OCI-LY7 (cell line): ENCODE results near the gene PCDHGA12. TPM values are rescaled to one million over a fixed set of nuclear protein-coding genes. Genes with fewer than 3 reads are reported as not detected.

Experiments used
- BruUV-seq: library from RNA; stranded (reverse); fragments of 400-500 nt; replicated peaks from 2 replicates; lab custom pipeline; 2021; lab: Mats Ljungman, UMichigan
- CTCF ChIA-PET: fragments of 300-600 bp; sonication (Branson Sonifier 250); formaldehyde crosslinking; loops from one replicate; lab custom pipeline; 2022; ENCODE audit warnings: antibody characterized with exemption; ENCODE audit not compliant: unreplicated experiment; lab: Charles Lee
- POLR2A ChIA-PET: fragments of 300-600 bp; sonication (Branson Sonifier 250); formaldehyde crosslinking; loops from one replicate; lab custom pipeline; 2022; ENCODE audit warnings: antibody characterized with exemption; lab: Charles Lee
- DNase-seq: peaks from one replicate; pipeline ENCODE4 v3.0.0-alpha.2; 2015; ENCODE audit warnings: low spot score
- H2AFZ ChIP-seq: fragments of 200-600 bp; sonication (generic), shearing (Covaris generic); 2 replicates; pipeline ENCODE4 v1.6.1; 2014; ENCODE audit warnings: mild to moderate bottlenecking, antibody characterized with exemption, low read length, moderate library complexity
- H3K27ac ChIP-seq: fragments of 200-600 bp; sonication (generic); 2 replicates; pipeline ENCODE4 v1.5.1; 2014; ENCODE audit warnings: mixed run types, low read depth, mild to moderate bottlenecking, moderate library complexity, low read length, inconsistent platforms; ENCODE audit not compliant: poor library complexity, severe bottlenecking
- H3K36me3 ChIP-seq: fragments of 200-600 bp; sonication (generic); 2 replicates; pipeline ENCODE4 v1.6.1; 2014; ENCODE audit warnings: mild to moderate bottlenecking, antibody characterized with exemption, low read length, moderate library complexity, mixed read lengths; ENCODE audit not compliant: insufficient read depth
- H3K4me1 ChIP-seq: fragments of 200-600 bp; sonication (generic); 2 replicates; pipeline ENCODE4 v1.5.1; 2014; ENCODE audit warnings: mild to moderate bottlenecking, low read length; ENCODE audit not compliant: insufficient read depth, poor library complexity, severe bottlenecking
- H3K4me2 ChIP-seq: fragments of 200-600 bp; sonication (generic); 2 replicates; pipeline ENCODE4 v1.6.1; 2014; ENCODE audit warnings: mild to moderate bottlenecking, low read length
- H3K4me3 ChIP-seq: fragments of 200-600 bp; sonication (generic); 2 replicates; pipeline ENCODE4 v1.5.1; 2014; ENCODE audit warnings: mild to moderate bottlenecking, low read depth, low read length; ENCODE audit not compliant: poor library complexity, severe bottlenecking
- H3K79me2 ChIP-seq: fragments of 200-600 bp; sonication (generic); 2 replicates; pipeline ENCODE4 v1.6.1; 2016; ENCODE audit warnings: low read depth, mild to moderate bottlenecking, low read length, moderate library complexity, mixed read lengths; ENCODE audit not compliant: insufficient read depth
- H3K9me2 ChIP-seq: fragments of 200-600 bp; sonication (generic); 2 replicates; pipeline ENCODE4 v1.6.1; 2016; ENCODE audit warnings: mild to moderate bottlenecking, low read length, mixed read lengths; ENCODE audit not compliant: insufficient read depth
- H3K9me3 ChIP-seq: fragments of 200-600 bp; sonication (generic); 2 replicates; pipeline ENCODE4 v1.6.1; 2014; ENCODE audit warnings: mild to moderate bottlenecking, mixed run types, low read length, mixed read lengths
- H4K20me1 ChIP-seq: fragments of 200-600 bp; sonication (generic); 2 replicates; pipeline ENCODE4 v1.6.1; 2014; ENCODE audit warnings: mild to moderate bottlenecking, antibody characterized with exemption, low read length, moderate library complexity, mixed read lengths; ENCODE audit not compliant: insufficient read depth
- EZH2phosphoT487 ChIP-seq: fragments of 200-600 bp; sonication (generic); IDR thresholded peaks from 2 replicates; pipeline ENCODE4 v1.6.1; 2018; ENCODE audit warnings: low read depth, borderline replicate concordance, mild to moderate bottlenecking, mixed run types, antibody characterized with exemption, low read length, moderate library complexity, mixed read lengths
- intact Hi-C: fragments of 100-400 bp; cut with micrococcal nuclease; formaldehyde crosslinking; loops from one replicate; pipeline ENCODE4 v1.10.0; 2022; ENCODE audit not compliant: unreplicated experiment
- total RNA-seq, 2 experiments: library from RNA; depleted of rRNA in 1 of 2; stranded (reverse); fragments of >200 nt in 1 of 2; shearing (Covaris generic) in 1 of 2; gene quantifications; 2 replicates each; pipeline ENCODE4 v1.2.3, GENCODE V29; 2014 to 2022
- TF ChIP-seq, protein P1 (sequence below): fragments of 200-600 bp; sonication (generic); conservative IDR thresholded peaks from 2 replicates; pipeline ENCODE4 v1.5.1; 2014; ENCODE audit warnings: mild to moderate bottlenecking, antibody characterized with exemption, low read length, moderate library complexity, mixed read lengths

PCDHGA12 gene
- total RNA-seq, 2 experiments from 2014 or later: 3.4 to 3.9 TPM

DNA sequence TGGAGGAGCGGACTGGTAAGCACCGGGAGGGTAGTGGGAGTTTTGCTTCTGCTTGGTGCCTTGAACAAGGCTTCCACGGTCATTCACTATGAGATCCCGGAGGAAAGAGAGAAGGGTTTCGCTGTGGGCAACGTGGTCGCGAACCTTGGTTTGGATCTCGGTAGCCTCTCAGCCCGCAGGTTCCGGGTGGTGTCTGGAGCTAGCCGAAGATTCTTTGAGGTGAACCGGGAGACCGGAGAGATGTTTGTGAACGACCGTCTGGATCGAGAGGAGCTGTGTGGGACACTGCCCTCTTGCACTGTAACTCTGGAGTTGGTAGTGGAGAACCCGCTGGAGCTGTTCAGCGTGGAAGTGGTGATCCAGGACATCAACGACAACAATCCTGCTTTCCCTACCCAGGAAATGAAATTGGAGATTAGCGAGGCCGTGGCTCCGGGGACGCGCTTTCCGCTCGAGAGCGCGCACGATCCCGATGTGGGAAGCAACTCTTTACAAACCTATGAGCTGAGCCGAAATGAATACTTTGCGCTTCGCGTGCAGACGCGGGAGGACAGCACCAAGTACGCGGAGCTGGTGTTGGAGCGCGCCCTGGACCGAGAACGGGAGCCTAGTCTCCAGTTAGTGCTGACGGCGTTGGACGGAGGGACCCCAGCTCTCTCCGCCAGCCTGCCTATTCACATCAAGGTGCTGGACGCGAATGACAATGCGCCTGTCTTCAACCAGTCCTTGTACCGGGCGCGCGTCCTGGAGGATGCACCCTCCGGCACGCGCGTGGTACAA lies 46.0 kb downstream of the PCDHGA12 start:
- intact Hi-C loops: loop anchor here (5.0 kb wide), 1 partner anchor 114 kb away; the partner anchor contains the start of gene PCDHGA5
- peaks cover 58% of the 10 kb centered on the region for H3K4me1 ChIP-seq
- peak; percentile 43 for DNase-seq
- H3K36me3 ChIP-seq: peaks cover 22% of the 10 kb centered on the region; the same call in 1 of the 2 replicates
- peak overlapping the region; percentile 50 for H3K27ac ChIP-seq
- no peaks in the 10 kb centered on the region for H4K20me1 ChIP-seq
- TF ChIP-seq, protein P1, sequence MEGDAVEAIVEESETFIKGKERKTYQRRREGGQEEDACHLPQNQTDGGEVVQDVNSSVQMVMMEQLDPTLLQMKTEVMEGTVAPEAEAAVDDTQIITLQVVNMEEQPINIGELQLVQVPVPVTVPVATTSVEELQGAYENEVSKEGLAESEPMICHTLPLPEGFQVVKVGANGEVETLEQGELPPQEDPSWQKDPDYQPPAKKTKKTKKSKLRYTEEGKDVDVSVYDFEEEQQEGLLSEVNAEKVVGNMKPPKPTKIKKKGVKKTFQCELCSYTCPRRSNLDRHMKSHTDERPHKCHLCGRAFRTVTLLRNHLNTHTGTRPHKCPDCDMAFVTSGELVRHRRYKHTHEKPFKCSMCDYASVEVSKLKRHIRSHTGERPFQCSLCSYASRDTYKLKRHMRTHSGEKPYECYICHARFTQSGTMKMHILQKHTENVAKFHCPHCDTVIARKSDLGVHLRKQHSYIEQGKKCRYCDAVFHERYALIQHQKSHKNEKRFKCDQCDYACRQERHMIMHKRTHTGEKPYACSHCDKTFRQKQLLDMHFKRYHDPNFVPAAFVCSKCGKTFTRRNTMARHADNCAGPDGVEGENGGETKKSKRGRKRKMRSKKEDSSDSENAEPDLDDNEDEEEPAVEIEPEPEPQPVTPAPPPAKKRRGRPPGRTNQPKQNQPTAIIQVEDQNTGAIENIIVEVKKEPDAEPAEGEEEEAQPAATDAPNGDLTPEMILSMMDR: no peak
- no peak for TF ChIP-seq EZH2phosphoT487
- BruUV-seq: TSS peak; percentile 69
- H3K9me3 ChIP-seq: no peaks in the 10 kb centered on the region
- peak overlapping the region; percentile 84 for H3K4me2 ChIP-seq
- POLR2A ChIA-PET: interaction anchor here (0.5 to 8.0 kb wide), 14 partner anchors 12 to 88 kb away, joined by 3 to 108 read pairs (median 6); no protein-coding TSS in a partner anchor
- CTCF ChIA-PET: interaction anchor here (0.6 to 3.8 kb wide), 13 partner anchors 9 to 87 kb away, joined by 3 to 23 read pairs (median 5); partner anchors contain the start of gene PCDHGA12
- H3K4me3 ChIP-seq: peak overlapping the region; percentile 79
- peaks cover 50% of the 10 kb centered on the region for H3K79me2 ChIP-seq
- peak overlapping the region; percentile 97; the same call in 1 of the 2 replicates for H2AFZ ChIP-seq
- no peaks in the 10 kb centered on the region for H3K9me2 ChIP-seq

DNA sequence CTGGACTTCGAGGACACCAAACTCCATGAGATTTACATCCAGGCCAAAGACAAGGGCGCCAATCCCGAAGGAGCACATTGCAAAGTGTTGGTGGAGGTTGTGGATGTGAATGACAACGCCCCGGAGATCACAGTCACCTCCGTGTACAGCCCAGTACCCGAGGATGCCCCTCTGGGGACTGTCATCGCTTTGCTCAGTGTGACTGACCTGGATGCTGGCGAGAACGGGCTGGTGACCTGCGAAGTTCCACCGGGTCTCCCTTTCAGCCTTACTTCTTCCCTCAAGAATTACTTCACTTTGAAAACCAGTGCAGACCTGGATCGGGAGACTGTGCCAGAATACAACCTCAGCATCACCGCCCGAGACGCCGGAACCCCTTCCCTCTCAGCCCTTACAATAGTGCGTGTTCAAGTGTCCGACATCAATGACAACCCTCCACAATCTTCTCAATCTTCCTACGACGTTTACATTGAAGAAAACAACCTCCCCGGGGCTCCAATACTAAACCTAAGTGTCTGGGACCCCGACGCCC lies 46.8 kb downstream of the PCDHGA12 start:
- Histone ChIP-seq H3K27ac (no peak overlapping the region), H3K79me2 (peaks cover 57% of the 10 kb centered on the region), H3K4me1 (peaks cover 65% of the 10 kb centered on the region), H3K9me2 (no peaks in the 10 kb centered on the region), H4K20me1 (no peaks in the 10 kb centered on the region), H3K9me3 (no peaks in the 10 kb centered on the region), H3K4me2 (peak overlapping the region; percentile 84), H2AFZ (no peak overlapping the region), H3K36me3 (peaks cover 24% of the 10 kb centered on the region; the same call in 1 of the 2 replicates), H3K4me3 (peak overlapping the region; percentile 79)
- ChIA-PET CTCF (interaction anchor here (0.9 to 3.8 kb wide), 8 partner anchors 8 to 86 kb away, joined by 3 to 23 read pairs (median 6); partner anchors contain the start of gene PCDHGA12), POLR2A (interaction anchor here (0.7 to 8.0 kb wide), 12 partner anchors 13 to 159 kb away, joined by 3 to 108 read pairs (median 12); no protein-coding TSS in a partner anchor)
- DNase-seq: no peak
- TF ChIP-seq EZH2phosphoT487: no peak
- TF ChIP-seq, protein P1: no peak
- intact Hi-C loops: loop anchor here (5.0 kb wide), 1 partner anchor 115 kb away; the partner anchor contains the start of gene PCDHGA5
- BruUV-seq: no TSS peak
